ENCODE measurements around the gene PDE7B.

PDE7B gene

GRCh38 chr6:136050475-136050874 is 199.0 kb downstream of the PDE7B start:
- no peak overlapping the region for H3K9ac ChIP-seq (ENCODE audit: low read depth in 1 of 2, low read length in 2 of 2)
- H3K4me3 ChIP-seq (ENCODE audit: low read depth in 1 of 2, low read length in 2 of 2) = no peak overlapping the region
- no peaks in the 10 kb centered on the region for H3K4me1 ChIP-seq (ENCODE audit: control insufficient read depth in 1 of 2, insufficient read depth in 2 of 2, low read length in 2 of 2)
- no peaks in the 10 kb centered on the region for H3K36me3 ChIP-seq (ENCODE audit: control insufficient read depth in 1 of 2, insufficient read depth in 2 of 2, low read length in 2 of 2)
- H3K27ac ChIP-seq (ENCODE audit: low read depth, low read length) = no peak overlapping the region
- H3K9me3 ChIP-seq (ENCODE audit: control insufficient read depth in 1 of 2, low read length in 2 of 2) = no peaks in the 10 kb centered on the region
- no peaks in the 10 kb centered on the region for H3K27me3 ChIP-seq (ENCODE audit: control insufficient read depth in 1 of 2, insufficient read depth in 2 of 2, low read length in 2 of 2)

- no peak overlapping the region for H3K4me3 ChIP-seq (ENCODE audit: low read depth in 1 of 2, low read length in 2 of 2)
- no peaks in the 10 kb centered on the region for H3K36me3 ChIP-seq (ENCODE audit: control insufficient read depth in 1 of 2, insufficient read depth in 2 of 2, low read length in 2 of 2)
- H3K9me3 ChIP-seq (ENCODE audit: control insufficient read depth in 1 of 2, low read length in 2 of 2) = no peaks in the 10 kb centered on the region
- no peaks in the 10 kb centered on the region for H3K4me1 ChIP-seq (ENCODE audit: control insufficient read depth in 1 of 2, insufficient read depth in 2 of 2, low read length in 2 of 2)
- no peaks in the 10 kb centered on the region for H3K27me3 ChIP-seq (ENCODE audit: control insufficient read depth in 1 of 2, insufficient read depth in 2 of 2, low read length in 2 of 2)
- H3K27ac ChIP-seq (ENCODE audit: low read depth, low read length) = peak overlapping the region; percentile 2
- no peak overlapping the region for H3K9ac ChIP-seq (ENCODE audit: low read depth in 1 of 2, low read length in 2 of 2)
These were observed 199.8 kb downstream of the PDE7B start for GRCh38 chr6:136051140-136051775.

- no peak overlapping the region for H3K27ac ChIP-seq (ENCODE audit: low read depth, low read length)
- no peaks in the 10 kb centered on the region for H3K36me3 ChIP-seq (ENCODE audit: control insufficient read depth in 1 of 2, insufficient read depth in 2 of 2, low read length in 2 of 2)
- H3K4me1 ChIP-seq (ENCODE audit: control insufficient read depth in 1 of 2, insufficient read depth in 2 of 2, low read length in 2 of 2) = no peaks in the 10 kb centered on the region
- no peaks in the 10 kb centered on the region for H3K27me3 ChIP-seq (ENCODE audit: control insufficient read depth in 1 of 2, insufficient read depth in 2 of 2, low read length in 2 of 2)
- no peak overlapping the region for H3K4me3 ChIP-seq (ENCODE audit: low read depth in 1 of 2, low read length in 2 of 2)
- H3K9me3 ChIP-seq (ENCODE audit: control insufficient read depth in 1 of 2, low read length in 2 of 2) = no peaks in the 10 kb centered on the region
- no peak overlapping the region for H3K9ac ChIP-seq (ENCODE audit: low read depth in 1 of 2, low read length in 2 of 2)
These were observed 200.5 kb downstream of the PDE7B start for GRCh38 chr6:136052031-136052430.

GRCh38 chr6:136058852-136059251 is 207.4 kb downstream of the PDE7B start:
- H3K36me3 ChIP-seq (ENCODE audit: control insufficient read depth in 1 of 2, insufficient read depth in 2 of 2, low read length in 2 of 2) = no peaks in the 10 kb centered on the region
- H3K27ac ChIP-seq (ENCODE audit: low read depth, low read length) = no peak overlapping the region
- no peak overlapping the region for H3K9ac ChIP-seq (ENCODE audit: low read depth in 1 of 2, low read length in 2 of 2)
- H3K4me1 ChIP-seq (ENCODE audit: control insufficient read depth in 1 of 2, insufficient read depth in 2 of 2, low read length in 2 of 2) = no peaks in the 10 kb centered on the region
- H3K9me3 ChIP-seq (ENCODE audit: control insufficient read depth in 1 of 2, low read length in 2 of 2) = no peaks in the 10 kb centered on the region
- no peaks in the 10 kb centered on the region for H3K27me3 ChIP-seq (ENCODE audit: control insufficient read depth in 1 of 2, insufficient read depth in 2 of 2, low read length in 2 of 2)
- no peak overlapping the region for H3K4me3 ChIP-seq (ENCODE audit: low read depth in 1 of 2, low read length in 2 of 2)

- no peak overlapping the region for H3K9ac ChIP-seq (ENCODE audit: low read depth in 1 of 2, low read length in 2 of 2)
- H3K4me1 ChIP-seq (ENCODE audit: control insufficient read depth in 1 of 2, insufficient read depth in 2 of 2, low read length in 2 of 2) = no peaks in the 10 kb centered on the region
- no peaks in the 10 kb centered on the region for H3K36me3 ChIP-seq (ENCODE audit: control insufficient read depth in 1 of 2, insufficient read depth in 2 of 2, low read length in 2 of 2)
- H3K9me3 ChIP-seq (ENCODE audit: control insufficient read depth in 1 of 2, low read length in 2 of 2) = no peaks in the 10 kb centered on the region
- H3K27ac ChIP-seq (ENCODE audit: low read depth, low read length) = no peak overlapping the region
- no peak overlapping the region for H3K4me3 ChIP-seq (ENCODE audit: low read depth in 1 of 2, low read length in 2 of 2)
- H3K27me3 ChIP-seq (ENCODE audit: control insufficient read depth in 1 of 2, insufficient read depth in 2 of 2, low read length in 2 of 2) = no peaks in the 10 kb centered on the region
These were observed 207.8 kb downstream of the PDE7B start for GRCh38 chr6:136059308-136059707.

GRCh38 chr6:136060052-136060451 is 208.6 kb downstream of the PDE7B start:
- H3K36me3 ChIP-seq (ENCODE audit: control insufficient read depth in 1 of 2, insufficient read depth in 2 of 2, low read length in 2 of 2) = no peaks in the 10 kb centered on the region
- H3K27ac ChIP-seq (ENCODE audit: low read depth, low read length) = no peak overlapping the region
- H3K9me3 ChIP-seq (ENCODE audit: control insufficient read depth in 1 of 2, low read length in 2 of 2) = no peaks in the 10 kb centered on the region
- H3K27me3 ChIP-seq (ENCODE audit: control insufficient read depth in 1 of 2, insufficient read depth in 2 of 2, low read length in 2 of 2) = no peaks in the 10 kb centered on the region
- no peak overlapping the region for H3K4me3 ChIP-seq (ENCODE audit: low read depth in 1 of 2, low read length in 2 of 2)
- H3K4me1 ChIP-seq (ENCODE audit: control insufficient read depth in 1 of 2, insufficient read depth in 2 of 2, low read length in 2 of 2) = no peaks in the 10 kb centered on the region
- no peak overlapping the region for H3K9ac ChIP-seq (ENCODE audit: low read depth in 1 of 2, low read length in 2 of 2)

- Histone ChIP-seq H3K4me3 (ENCODE audit: low read depth in 1 of 2, low read length in 2 of 2) (no peak overlapping the region), H3K27me3 (ENCODE audit: control insufficient read depth in 1 of 2, insufficient read depth in 2 of 2, low read length in 2 of 2) (no peaks in the 10 kb centered on the region), H3K27ac (ENCODE audit: low read depth, low read length) (no peak overlapping the region), H3K4me1 (ENCODE audit: control insufficient read depth in 1 of 2, insufficient read depth in 2 of 2, low read length in 2 of 2) (no peaks in the 10 kb centered on the region), H3K9me3 (ENCODE audit: control insufficient read depth in 1 of 2, low read length in 2 of 2) (no peaks in the 10 kb centered on the region), H3K9ac (ENCODE audit: low read depth in 1 of 2, low read length in 2 of 2) (no peak overlapping the region), H3K36me3 (ENCODE audit: control insufficient read depth in 1 of 2, insufficient read depth in 2 of 2, low read length in 2 of 2) (no peaks in the 10 kb centered on the region)
These were observed 209.3 kb downstream of the PDE7B start for GRCh38 chr6:136060759-136061158.

- H3K4me1 ChIP-seq (ENCODE audit: control insufficient read depth in 1 of 2, insufficient read depth in 2 of 2, low read length in 2 of 2) = no peaks in the 10 kb centered on the region
- H3K9me3 ChIP-seq (ENCODE audit: control insufficient read depth in 1 of 2, low read length in 2 of 2) = no peaks in the 10 kb centered on the region
- no peak overlapping the region for H3K4me3 ChIP-seq (ENCODE audit: low read depth in 1 of 2, low read length in 2 of 2)
- H3K9ac ChIP-seq (ENCODE audit: low read depth in 1 of 2, low read length in 2 of 2) = no peak overlapping the region
- no peaks in the 10 kb centered on the region for H3K36me3 ChIP-seq (ENCODE audit: control insufficient read depth in 1 of 2, insufficient read depth in 2 of 2, low read length in 2 of 2)
- H3K27me3 ChIP-seq (ENCODE audit: control insufficient read depth in 1 of 2, insufficient read depth in 2 of 2, low read length in 2 of 2) = no peaks in the 10 kb centered on the region
- H3K27ac ChIP-seq (ENCODE audit: low read depth, low read length) = no peak overlapping the region
These were observed 210.2 kb downstream of the PDE7B start for GRCh38 chr6:136061701-136062100.

- H3K4me3 ChIP-seq (ENCODE audit: low read depth in 1 of 2, low read length in 2 of 2) = no peak overlapping the region
- no peak overlapping the region for H3K27ac ChIP-seq (ENCODE audit: low read depth, low read length)
- H3K36me3 ChIP-seq (ENCODE audit: control insufficient read depth in 1 of 2, insufficient read depth in 2 of 2, low read length in 2 of 2) = no peaks in the 10 kb centered on the region
- no peaks in the 10 kb centered on the region for H3K4me1 ChIP-seq (ENCODE audit: control insufficient read depth in 1 of 2, insufficient read depth in 2 of 2, low read length in 2 of 2)
- no peak overlapping the region for H3K9ac ChIP-seq (ENCODE audit: low read depth in 1 of 2, low read length in 2 of 2)
- no peaks in the 10 kb centered on the region for H3K9me3 ChIP-seq (ENCODE audit: control insufficient read depth in 1 of 2, low read length in 2 of 2)
- no peaks in the 10 kb centered on the region for H3K27me3 ChIP-seq (ENCODE audit: control insufficient read depth in 1 of 2, insufficient read depth in 2 of 2, low read length in 2 of 2)
These were observed 211.6 kb downstream of the PDE7B start for GRCh38 chr6:136063096-136063495.

GRCh38 chr6:136066005-136066404 is 214.5 kb downstream of the PDE7B start:
- H3K4me1 ChIP-seq (ENCODE audit: control insufficient read depth in 1 of 2, insufficient read depth in 2 of 2, low read length in 2 of 2) = no peaks in the 10 kb centered on the region
- H3K36me3 ChIP-seq (ENCODE audit: control insufficient read depth in 1 of 2, insufficient read depth in 2 of 2, low read length in 2 of 2) = no peaks in the 10 kb centered on the region
- no peaks in the 10 kb centered on the region for H3K27me3 ChIP-seq (ENCODE audit: control insufficient read depth in 1 of 2, insufficient read depth in 2 of 2, low read length in 2 of 2)
- no peak overlapping the region for H3K27ac ChIP-seq (ENCODE audit: low read depth, low read length)
- H3K4me3 ChIP-seq (ENCODE audit: low read depth in 1 of 2, low read length in 2 of 2) = no peak overlapping the region
- H3K9me3 ChIP-seq (ENCODE audit: control insufficient read depth in 1 of 2, low read length in 2 of 2) = no peaks in the 10 kb centered on the region
- no peak overlapping the region for H3K9ac ChIP-seq (ENCODE audit: low read depth in 1 of 2, low read length in 2 of 2)

Data from duodenal mucosa (tissue), 2 donors.